H1 (cell line): ENCODE data around the gene DPPA4. TPM values are rescaled to one million over a fixed set of nuclear protein-coding genes. Genes with fewer than 3 reads are reported as not detected.

ENCODE experiments used
- CTCF ChIA-PET: fragments of 300-600 bp; sonication (Branson Sonifier 250); formaldehyde crosslinking; loops from one replicate; lab custom pipeline; 2021; ENCODE audit not compliant: partially characterized antibody; lab: Charles Lee
- POLR2A ChIA-PET: fragments of 300-600 bp; sonication (Branson Sonifier 250); formaldehyde crosslinking; loops from one replicate; lab custom pipeline; 2021; ENCODE audit warnings: inconsistent platforms; ENCODE audit not compliant: partially characterized antibody; lab: Charles Lee
- DNase-seq, 2 experiments: peaks; one replicate each; pipeline versions ENCODE4 v3.0.0 to v3.0.0-alpha.2; 2010 to 2022; ENCODE audit warnings: low spot score in 2 of 2, low read depth in 1 of 2, mixed read lengths in 1 of 2
- FAIRE-seq: peaks from 2 replicates; lab custom pipeline; 2011; peaks lifted over from hg19 to GRCh38; lab: Jason Lieb, UNC
- H2AFZ ChIP-seq: 2 replicates; pipeline ENCODE4 v1.8.1; 2012; ENCODE audit warnings: low read length, inconsistent platforms
- H2AK5ac ChIP-seq: 2 replicates; pipeline ENCODE4 v1.6.1; 2013; ENCODE audit warnings: low read depth, low read length
- H2BK120ac ChIP-seq: replicated peaks from 2 replicates; pipeline ENCODE3; 2013; ENCODE audit warnings: low read depth, low read length, inconsistent platforms
- H2BK12ac ChIP-seq: 2 replicates; pipeline ENCODE4 v1.6.1; 2013; ENCODE audit warnings: low read depth, low read length
- H2BK15ac ChIP-seq: 2 replicates; pipeline ENCODE4 v1.6.1; 2013; ENCODE audit warnings: low read length
- H2BK20ac ChIP-seq: 2 replicates; pipeline ENCODE4 v1.6.1; 2013; ENCODE audit warnings: low read length
- H2BK5ac ChIP-seq: 2 replicates; pipeline ENCODE4 v1.6.1; 2013; ENCODE audit warnings: low read depth, low read length
- H3K14ac ChIP-seq: 2 replicates; pipeline ENCODE4 v1.6.1; 2013; ENCODE audit warnings: inconsistent platforms; ENCODE audit not compliant: insufficient read length
- H3K18ac ChIP-seq: 2 replicates; pipeline ENCODE4 v1.6.1; 2013; ENCODE audit warnings: low read length; ENCODE audit errors: extremely low read depth
- H3K23ac ChIP-seq: 2 replicates; pipeline ENCODE4 v1.6.1; 2013; ENCODE audit warnings: inconsistent platforms; ENCODE audit not compliant: insufficient read length
- H3K23me2 ChIP-seq: 2 replicates; pipeline ENCODE4 v1.6.1; 2013; ENCODE audit warnings: low read depth, low read length
- H3K27ac ChIP-seq: 2 replicates; pipeline ENCODE4 v1.6.1; 2011; ENCODE audit warnings: low read depth, low read length, inconsistent platforms
- H3K27me3 ChIP-seq, 4 experiments: replicated peaks in 1 of 4; 1 replicate in 1 of 4; 2 replicates in 3 of 4; pipeline versions ENCODE4 v1.6.1 to v1.8.1; 2011 to 2013; ENCODE audit warnings: low read length in 3 of 4, mild to moderate bottlenecking in 3 of 4, inconsistent platforms in 2 of 4, mixed read lengths in 2 of 4, moderate library complexity in 1 of 4; ENCODE audit not compliant: control insufficient read depth in 3 of 4, insufficient read depth in 3 of 4; ENCODE audit errors: extremely low read depth in 1 of 4
- H3K36me3 ChIP-seq, 4 experiments: 2 replicates each; pipeline versions ENCODE4 v1.6.1 to v1.8.1; 2011 to 2013; ENCODE audit warnings: mild to moderate bottlenecking in 4 of 4, low read length in 3 of 4, moderate library complexity in 2 of 4, control low read depth in 1 of 4, inconsistent platforms in 1 of 4; ENCODE audit not compliant: insufficient read depth in 4 of 4, control insufficient read depth in 2 of 4
- H3K4ac ChIP-seq: replicated peaks from 2 replicates; pipeline ENCODE3; 2013; ENCODE audit warnings: low read length, low read depth, mixed read lengths, inconsistent platforms; ENCODE audit not compliant: insufficient read length
- H3K4me1 ChIP-seq, 4 experiments: replicated peaks in 1 of 4; 1 replicate in 1 of 4; 2 replicates in 3 of 4; pipeline versions ENCODE4 v1.6.1 to v1.8.1; 2011 to 2013; ENCODE audit warnings: low read length in 3 of 4, inconsistent platforms in 2 of 4, mixed read lengths in 1 of 4; ENCODE audit not compliant: insufficient read depth in 4 of 4, control insufficient read depth in 3 of 4
- H3K4me2 ChIP-seq, 2 experiments: 2 replicates each; pipeline versions ENCODE4 v1.6.1 to v1.8.1; 2011 to 2013; ENCODE audit warnings: low read depth in 2 of 2, low read length in 2 of 2, control low read depth in 1 of 2, inconsistent platforms in 1 of 2, mild to moderate bottlenecking in 1 of 2; ENCODE audit not compliant: insufficient read depth in 1 of 2
- H3K4me3 ChIP-seq, 4 experiments: fragments of 200-600, 300-600 bp in 1 of 4; sonication (generic), shearing (Covaris generic), sonication (Bioruptor Twin) in 1 of 4; 2 replicates each; pipeline versions ENCODE4 v1.5.1 to v1.8.1; 2011 to 2016; ENCODE audit warnings: low read length in 4 of 4, low read depth in 3 of 4, control low read depth in 2 of 4, inconsistent platforms in 2 of 4, mild to moderate bottlenecking in 2 of 4, mixed read lengths in 1 of 4, moderate library complexity in 1 of 4; ENCODE audit not compliant: insufficient read depth in 2 of 4; ENCODE audit errors: extremely low read depth in 1 of 4
- H3K56ac ChIP-seq: replicated peaks from 2 replicates; pipeline ENCODE3; 2013; ENCODE audit warnings: low read depth, mild to moderate bottlenecking, mixed read lengths, low read length, inconsistent platforms; ENCODE audit not compliant: insufficient read length
- H3K79me1 ChIP-seq: 2 replicates; pipeline ENCODE4 v1.6.1; 2013; ENCODE audit warnings: low read depth, low read length, control low read depth
- H3K79me2 ChIP-seq, 2 experiments: 2 replicates each; pipeline versions ENCODE4 v1.6.1 to v1.8.1; 2012 to 2013; ENCODE audit warnings: low read length in 2 of 2, mild to moderate bottlenecking in 2 of 2, inconsistent platforms in 1 of 2; ENCODE audit not compliant: insufficient read depth in 2 of 2, control insufficient read depth in 1 of 2
- H3K9ac ChIP-seq, 4 experiments: replicated peaks in 1 of 4; 1 replicate in 1 of 4; 2 replicates in 3 of 4; pipeline versions ENCODE4 v1.6.1 to v1.8.1; 2011 to 2013; ENCODE audit warnings: low read depth in 3 of 4, low read length in 3 of 4, control low read depth in 2 of 4, mild to moderate bottlenecking in 2 of 4, moderate library complexity in 2 of 4, inconsistent platforms in 1 of 4; ENCODE audit errors: extremely low read depth in 1 of 4
- H3K9me3 ChIP-seq, 2 experiments: 2 replicates each; pipeline versions ENCODE4 v1.6.1 to v1.8.1; 2012 to 2013; ENCODE audit warnings: mild to moderate bottlenecking in 2 of 2, moderate library complexity in 2 of 2, control low read depth in 1 of 2, inconsistent platforms in 1 of 2, low read depth in 1 of 2, low read length in 1 of 2, mixed read lengths in 1 of 2; ENCODE audit not compliant: insufficient read depth in 2 of 2
- H4K20me1 ChIP-seq, 2 experiments: replicated peaks in 1 of 2; 2 replicates each; pipeline versions ENCODE3 to v1.8.1; 2011 to 2013; ENCODE audit warnings: inconsistent platforms in 2 of 2, low read length in 2 of 2, mild to moderate bottlenecking in 1 of 2; ENCODE audit not compliant: insufficient read depth in 2 of 2, control insufficient read depth in 1 of 2
- H4K5ac ChIP-seq: 2 replicates; pipeline ENCODE4 v1.6.1; 2013; ENCODE audit warnings: low read length, low read depth, mixed read lengths, inconsistent platforms; ENCODE audit not compliant: insufficient read length
- H4K8ac ChIP-seq: 2 replicates; pipeline ENCODE4 v1.8.0; 2013; ENCODE audit warnings: mild to moderate bottlenecking, moderate library complexity, low read length, inconsistent platforms; ENCODE audit not compliant: insufficient read depth; ENCODE audit errors: extremely low read depth
- H4K91ac ChIP-seq: replicated peaks from 2 replicates; pipeline ENCODE3; 2013; ENCODE audit warnings: low read length, mixed read lengths, inconsistent platforms; ENCODE audit not compliant: insufficient read length
- BACH1 ChIP-seq: IDR thresholded peaks from 2 replicates; pipeline ENCODE4 v1.6.1; 2012; ENCODE audit warnings: low read length, improper control_type of control experiment
- CEBPB ChIP-seq: IDR thresholded peaks from 2 replicates; pipeline ENCODE4 v1.6.1; 2012; ENCODE audit warnings: low read depth, low read length
- NRF1 ChIP-seq: IDR thresholded peaks from 2 replicates; pipeline ENCODE4 v1.6.1; 2011; ENCODE audit warnings: mild to moderate bottlenecking, low read depth, low read length, improper control_type of control experiment
- RXRA ChIP-seq: IDR thresholded peaks from 2 replicates; pipeline ENCODE4 v1.6.1; 2011; ENCODE audit warnings: low read depth, mild to moderate bottlenecking, low read length, moderate library complexity; ENCODE audit not compliant: insufficient read depth
- YY1 ChIP-seq: IDR thresholded peaks from 2 replicates; pipeline ENCODE4 v1.6.1; 2011; ENCODE audit warnings: low read depth, mild to moderate bottlenecking, low read length
- ZNF274 ChIP-seq: IDR thresholded peaks from 2 replicates; pipeline ENCODE4 v1.7.0; 2012; ENCODE audit warnings: low read length, borderline replicate concordance; ENCODE audit errors: extremely low read depth
- WGBS, 2 experiments: shearing (Covaris generic) in 1 of 2; methylation state at CpG; one replicate each; pipeline versions ENCODE4 v1.1.6 to v1.1.7; 2013 to 2015; ENCODE audit warnings: low lambda C conversion rate in 2 of 2, mixed read lengths in 2 of 2, inconsistent platforms in 1 of 2, low coverage in 1 of 2, missing lambda C conversion rate in 1 of 2; ENCODE audit not compliant: insufficient replicate concordance in 2 of 2, insufficient coverage in 1 of 2, insufficient read length in 1 of 2; ENCODE audit errors: extremely low coverage in 1 of 2, missing lambda C conversion rate in 1 of 2; 5-methylcytosine and 5-hydroxymethylcytosine counted together
- polyA plus RNA-seq, 7 experiments: library from polyadenylated mRNA; depleted of rRNA in 3 of 7; stranded (reverse) in 5 of 7; unstranded in 2 of 7; fragments of >200 nt in 5 of 7; fragments of 200-250 nt in 2 of 7; gene quantifications; 1 replicate in 5 of 7; 2 replicates in 1 of 7; 4 replicates in 1 of 7; pipeline versions ENCODE4 v1.2.1 to v1.2.3, GENCODE V29; 2011 to 2013; ENCODE audit warnings: missing spikeins in 2 of 7, mixed read lengths in 2 of 7
- total RNA-seq: library from RNA; stranded (reverse); fragmentation: NEBNext Ultra II Directional; extraction: Animal tissue kit (Norgen Biotek cat#: 25700); gene quantifications from 2 replicates; pipeline ENCODE4 v1.2.1, GENCODE V29; 2021
- TF ChIP-seq, protein P1 (sequence below): IDR thresholded peaks from 2 replicates; pipeline ENCODE4 v1.6.1; 2011; ENCODE audit warnings: low read length, improper control_type of control experiment

DPPA4 gene
- total and polyA plus RNA-seq, 2 of the 8 experiments (the other 6 are each of a cell fraction or from before 2014, with no cell fraction given) = 424 to 772 TPM

DNA sequence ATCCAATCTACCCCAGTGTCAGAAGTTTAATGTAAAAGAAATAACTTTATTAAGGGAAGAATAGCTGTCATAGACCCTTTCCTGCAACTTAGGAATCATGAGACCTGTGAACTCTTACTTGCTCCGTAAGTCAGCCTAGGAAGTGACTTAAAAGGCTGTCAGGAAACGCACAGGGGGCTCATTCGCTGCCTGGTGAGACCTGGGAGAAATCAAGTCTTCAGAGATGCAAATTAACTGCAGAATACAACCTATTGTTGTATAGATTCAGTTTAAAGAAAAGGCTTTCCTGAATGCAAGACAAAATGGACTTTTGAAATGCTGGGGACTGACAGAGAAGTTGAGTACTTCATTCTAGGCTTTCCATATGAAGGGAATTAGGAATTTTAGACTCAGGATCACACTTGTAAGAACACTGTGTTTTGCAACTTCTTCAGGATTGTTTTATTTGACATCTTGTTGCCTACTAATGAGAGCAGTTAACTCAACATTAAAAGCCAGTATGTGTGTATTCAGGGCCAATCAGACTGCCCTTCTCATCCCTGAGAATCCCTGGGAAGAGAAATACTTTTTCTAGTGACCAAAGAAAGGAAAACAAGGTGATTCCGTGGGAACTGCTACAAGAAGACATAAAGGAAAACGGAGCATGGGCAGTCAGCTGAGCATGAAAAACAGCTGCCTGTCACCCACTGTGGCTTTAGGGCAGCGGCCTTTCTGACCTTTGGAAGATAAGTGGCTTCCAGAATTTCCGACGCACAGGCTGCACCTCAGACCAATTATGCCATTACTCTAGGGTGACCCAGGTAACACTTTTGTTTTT lies 18.5 kb upstream of the DPPA4 start:
- Histone ChIP-seq H4K91ac (peak overlapping the region; percentile 84), H3K23ac (no peak overlapping the region), H2BK5ac (peak overlapping the region; percentile 77; the same call in 1 of the 2 replicates), H2BK20ac (peak overlapping the region; percentile 55; the same call in 1 of the 2 replicates), H4K8ac (no peak overlapping the region), H3K79me1 (0 out of 2 replicates have a peak, but pooled peaks cover 3% of the 10 kb centered on the region), H3K9ac (peak overlapping the region in 1 of 4 experiments; percentile 5; a peak in 1 of 7 replicates), H2BK120ac (peak overlapping the region; percentile 93), H3K27ac (peak overlapping the region; percentile 36; the same call in 1 of the 2 replicates), H2BK12ac (no peak overlapping the region), H3K9me3 (no peaks in the 10 kb centered on the region), H4K20me1 (no peaks in the 10 kb centered on the region), H3K4me2 (peak overlapping the region; percentile 56 to 68), H3K14ac (no peak overlapping the region), H2AFZ (no peak overlapping the region), H3K4me3 (peak overlapping the region in 3 of 4 experiments; percentile 15 to 48 (median 26); a peak in 4 of 8 replicates), H3K18ac (peak overlapping the region; percentile 67; the same call in 1 of the 2 replicates), H4K5ac (peak overlapping the region; percentile 91), H3K4ac (peak overlapping the region; percentile 62), H3K4me1 (peaks cover 2 to 12% (median 7%) of the 10 kb centered on the region in 4 experiments; a peak in 6 of 7 replicates), H2BK15ac (0 out of 2 replicates have a peak overlapping the region, but pooled peaks have one; percentile 33), H3K36me3 (peaks cover 0 to 27% (median 4%) of the 10 kb centered on the region in 4 experiments; a peak in 2 of 8 replicates), H3K27me3 (no peaks in the 10 kb centered on the region), H3K79me2 (peaks cover 0 to 15% of the 10 kb centered on the region in 2 experiments; a peak in 1 of 4 replicates), H3K23me2 (no peaks in the 10 kb centered on the region), H2AK5ac (no peak overlapping the region), H3K56ac (peak overlapping the region; percentile 57)
- ChIA-PET POLR2A (interaction anchor here (1.0 to 16.7 kb wide), 10 partner anchors 9 to 80 kb away, joined by 3 to 402 read pairs (median 6); partner anchors contain the start of genes DPPA2 and DPPA4), CTCF (interaction anchor here (0.6 to 2.1 kb wide), 3 partner anchors 14 to 38 kb away, joined by 3 to 17 read pairs (median 11); no protein-coding TSS in a partner anchor)
- FAIRE-seq (peak; percentile 100), DNase-seq (peak in 1 of 2 experiments; percentile 92)
- whole genome bisulfite sequencing, 2 experiments = 1% methylated on average over 8 of the region's 8 CpGs; no CpG with 5 or more reads in 1 of the 2 experiments
- no peak for TF ChIP-seq BACH1
- TF ChIP-seq CEBPB = no peak
- TF ChIP-seq NRF1 = no peak
- TF ChIP-seq RXRA = 0 out of 2 replicates have a peak, but pooled peaks have one; percentile 18
- TF ChIP-seq YY1 = no peak
- TF ChIP-seq, protein P1, sequence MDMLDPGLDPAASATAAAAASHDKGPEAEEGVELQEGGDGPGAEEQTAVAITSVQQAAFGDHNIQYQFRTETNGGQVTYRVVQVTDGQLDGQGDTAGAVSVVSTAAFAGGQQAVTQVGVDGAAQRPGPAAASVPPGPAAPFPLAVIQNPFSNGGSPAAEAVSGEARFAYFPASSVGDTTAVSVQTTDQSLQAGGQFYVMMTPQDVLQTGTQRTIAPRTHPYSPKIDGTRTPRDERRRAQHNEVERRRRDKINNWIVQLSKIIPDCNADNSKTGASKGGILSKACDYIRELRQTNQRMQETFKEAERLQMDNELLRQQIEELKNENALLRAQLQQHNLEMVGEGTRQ = no peak
- no peak for TF ChIP-seq ZNF274
